Glutamatergic neuron (in vitro differentiated cells): ENCODE measurements around the gene CLPTM1. TPM values are rescaled to one million over a fixed set of nuclear protein-coding genes. Genes with fewer than 3 reads are reported as not detected.

Source experiments
- DNase-seq: peaks from one replicate; pipeline ENCODE4 v3.0.0; 2022
- H3K27ac Mint-ChIP-seq: one replicate; pipeline ENCODE4 v1.8.0; 2020; ENCODE audit warnings: mild to moderate bottlenecking, mixed read lengths, inconsistent platforms; ENCODE audit not compliant: unreplicated experiment
- H3K27me3 Mint-ChIP-seq: one replicate; pipeline ENCODE4 v1.8.0; 2020; ENCODE audit warnings: mild to moderate bottlenecking, moderate library complexity, mixed read lengths, inconsistent platforms; ENCODE audit not compliant: unreplicated experiment
- H3K36me3 Mint-ChIP-seq: one replicate; pipeline ENCODE4 v1.8.0; 2020; ENCODE audit warnings: mild to moderate bottlenecking, mixed read lengths, inconsistent platforms; ENCODE audit not compliant: unreplicated experiment
- H3K4me1 Mint-ChIP-seq: one replicate; pipeline ENCODE4 v1.8.0; 2020; ENCODE audit warnings: mild to moderate bottlenecking, low read depth, mixed read lengths, inconsistent platforms; ENCODE audit not compliant: unreplicated experiment
- H3K4me3 Mint-ChIP-seq: one replicate; pipeline ENCODE4 v1.8.0; 2020; ENCODE audit warnings: mild to moderate bottlenecking, mixed read lengths, inconsistent platforms; ENCODE audit not compliant: unreplicated experiment
- H3K9me3 Mint-ChIP-seq: one replicate; pipeline ENCODE4 v1.8.0; 2020; ENCODE audit warnings: mild to moderate bottlenecking, moderate library complexity, mixed read lengths, inconsistent platforms; ENCODE audit not compliant: unreplicated experiment
- CTCF ChIP-seq: fragments of 200-600 bp; sonication (generic); IDR thresholded peaks from one replicate; pipeline ENCODE4 v1.5.0; 2021; ENCODE audit not compliant: partially characterized antibody, unreplicated experiment
- long read RNA-seq: library from polyadenylated mRNA; unstranded; transcript quantifications from one replicate; pipeline ENCODE4 v2.0.0, GENCODE V29; 2020; ENCODE audit not compliant: unreplicated experiment
- total RNA-seq: library from RNA; stranded (reverse); fragmentation: NEBNext Ultra II Directional; extraction: Animal tissue kit (Norgen Biotek cat#: 25700); gene quantifications from one replicate; pipeline ENCODE4 v1.2.1, GENCODE V29; 2021; ENCODE audit not compliant: unreplicated experiment

Gene CLPTM1
- 102 TPM for total RNA-seq
- long read RNA-seq, transcript CLPTM1-201 (14 exons, 2,604 nt): major isoform, 11 of 17 reads
- long read RNA-seq, partial matches to known transcripts: 3 of 17 reads
- long read RNA-seq, other reads (novel, unspliced or antisense): 2 of 17 reads

GRCh38 chr19:44954649-44955504 is at the start of gene CLPTM1:
CLPTM1 (plus strand) TSS chr19:44955380; CDS start chr19:44955396, 16 bp downstream.
- Mint-ChIP-seq H3K27ac (peak within 1 kb of the TSS; percentile 99), H3K4me1 (peaks cover 25% of the 10 kb centered on the region), H3K4me3 (peak within 1 kb of the TSS; percentile 96), H3K9me3 (peaks cover 8% of the 10 kb centered on the region), H3K36me3 (no peaks in the 10 kb centered on the region), H3K27me3 (peaks cover 9% of the 10 kb centered on the region)
- DNase-seq: peak; percentile 98
- no peak for TF ChIP-seq CTCF

- Mint-ChIP-seq H3K36me3 (no peaks in the 10 kb centered on the region), H3K27me3 (peaks cover 6% of the 10 kb centered on the region), H3K27ac (peak within 1 kb of the TSS; percentile 45), H3K9me3 (peaks cover 2% of the 10 kb centered on the region), H3K4me3 (peak within 1 kb of the TSS; percentile 85), H3K4me1 (no peaks in the 10 kb centered on the region)
- no peak for DNase-seq
- no peak for TF ChIP-seq CTCF
Observed at GRCh38 chr19:44905437-44906160, 49.6 kb upstream of the CLPTM1 start, which contains the start of gene APOE. APOE (plus strand) TSS chr19:44905796; CDS start chr19:44906625, 829 bp downstream.

- H3K27me3 Mint-ChIP-seq: peaks cover 6% of the 10 kb centered on the region
- no peak for DNase-seq
- H3K4me3 Mint-ChIP-seq: no peak overlapping the region
- no peaks in the 10 kb centered on the region for H3K4me1 Mint-ChIP-seq
- no peak overlapping the region for H3K27ac Mint-ChIP-seq
- no peak for TF ChIP-seq CTCF
- no peaks in the 10 kb centered on the region for H3K36me3 Mint-ChIP-seq
- peaks cover 4% of the 10 kb centered on the region for H3K9me3 Mint-ChIP-seq
Observed at GRCh38 chr19:44907613-44908012, 47.6 kb upstream of the CLPTM1 start.

GRCh38 chr19:44908074-44908835 is 46.9 kb upstream of the CLPTM1 start:
- H3K36me3 Mint-ChIP-seq: no peaks in the 10 kb centered on the region
- H3K27ac Mint-ChIP-seq: no peak overlapping the region
- peaks cover 6% of the 10 kb centered on the region for H3K27me3 Mint-ChIP-seq
- H3K9me3 Mint-ChIP-seq: peaks cover 4% of the 10 kb centered on the region
- no peak overlapping the region for H3K4me3 Mint-ChIP-seq
- no peak for TF ChIP-seq CTCF
- H3K4me1 Mint-ChIP-seq: no peaks in the 10 kb centered on the region
- DNase-seq: no peak
